ENCODE data around the gene KLHL18.

DNA sequence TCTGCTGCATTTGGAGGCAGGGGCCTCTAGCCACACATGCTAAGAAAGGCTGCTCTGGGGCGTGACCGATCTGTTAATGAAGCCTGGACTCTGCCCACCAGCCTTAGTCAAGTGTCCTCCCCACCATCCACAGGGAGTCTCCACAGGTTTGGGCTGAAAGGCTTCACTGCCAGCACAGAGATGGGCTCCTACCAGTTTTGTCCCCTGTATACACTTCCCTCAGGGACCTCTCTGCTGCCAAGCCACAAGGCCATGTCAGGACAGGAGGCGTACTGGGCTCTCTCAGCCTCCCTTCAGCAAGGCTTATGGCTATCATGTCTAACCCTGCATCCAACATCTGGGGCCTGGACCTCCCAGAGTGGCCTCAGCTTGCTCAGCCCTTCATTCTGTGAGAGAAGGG lies 23.6 kb upstream of the KLHL18 start:
- no peak for TF ChIP-seq POLR2A (IDR thresholded peaks at IDR 0.05; ENCODE audit: low read length)
- TF ChIP-seq GATA1 (IDR thresholded peaks at IDR 0.05; ENCODE audit: low read depth, low read length): no peak
